ENCODE results near the gene MAP6D1.
A peak's percentile ranks its signal among the peaks of the same experiment; 100 is the strongest.

Gene MAP6D1

DNA sequence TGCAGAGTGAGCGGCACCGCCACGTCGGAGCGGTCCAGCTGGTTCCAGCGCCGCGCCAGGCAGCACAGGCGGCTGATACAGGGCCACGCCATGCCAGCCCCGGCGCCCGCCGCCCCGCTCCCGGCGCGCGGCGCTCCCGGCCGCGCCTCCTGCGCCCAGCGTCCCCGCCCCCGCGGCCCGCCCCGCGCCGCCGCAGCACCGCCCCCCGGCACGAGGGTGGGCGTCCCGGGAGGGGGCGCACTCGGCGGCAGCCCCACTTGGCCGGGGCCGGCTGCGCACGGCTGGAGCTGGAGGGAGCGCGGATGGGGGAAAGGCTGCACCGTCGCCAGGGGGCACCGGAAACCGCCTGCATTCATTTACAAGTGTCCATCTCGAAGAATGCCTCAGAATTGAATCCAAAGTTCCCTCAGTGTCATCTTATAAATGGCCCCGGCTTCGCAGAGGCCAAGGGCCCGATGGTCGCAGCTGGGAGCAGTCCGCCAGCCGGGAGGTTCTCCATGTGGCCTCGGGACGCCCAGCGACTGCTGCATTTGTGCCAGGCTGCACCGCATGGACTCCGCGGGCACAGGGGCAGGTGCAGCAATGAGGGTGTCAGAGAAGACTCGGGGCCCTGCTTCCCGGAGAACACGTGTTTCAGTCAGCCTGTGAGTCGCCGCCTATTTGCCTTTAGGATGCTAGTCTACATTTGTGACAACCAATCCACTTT is at the start of gene MAP6D1:
Gene MAP6D1 (minus strand): TSS at position 122 of the 706 bp plus-strand sequence. CDS start 30 bp downstream, at position 92.
- DNase-seq (ENCODE audit: low spot score), result peak; percentile 85

DNA sequence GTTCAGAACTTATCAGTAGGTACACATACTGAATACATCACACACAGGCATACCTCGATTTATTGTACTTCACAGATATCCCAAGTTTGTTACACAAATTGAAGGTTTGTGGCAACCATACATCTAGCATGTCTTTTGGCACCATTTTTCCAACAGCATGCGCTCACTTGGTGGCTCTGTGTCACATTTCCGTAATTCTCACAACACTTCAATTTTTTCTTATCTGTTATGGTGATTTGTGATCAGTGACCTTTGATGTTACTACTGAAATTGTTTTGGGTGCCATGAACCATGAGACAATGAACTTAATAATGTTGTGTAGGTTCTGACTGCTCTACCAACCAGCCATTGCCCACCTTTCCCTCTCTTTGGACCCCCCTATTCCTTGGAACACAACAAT is 48.5 kb upstream of the MAP6D1 start:
- DNase-seq (ENCODE audit: low spot score), result no peak

GRCh38 chr3:183871541-183871940 is 46.2 kb upstream of the MAP6D1 start:
- DNase-seq (ENCODE audit: low spot score), result no peak

GRCh38 chr3:183870563-183870962 is 45.2 kb upstream of the MAP6D1 start:
- DNase-seq (ENCODE audit: low spot score), result no peak

DNA sequence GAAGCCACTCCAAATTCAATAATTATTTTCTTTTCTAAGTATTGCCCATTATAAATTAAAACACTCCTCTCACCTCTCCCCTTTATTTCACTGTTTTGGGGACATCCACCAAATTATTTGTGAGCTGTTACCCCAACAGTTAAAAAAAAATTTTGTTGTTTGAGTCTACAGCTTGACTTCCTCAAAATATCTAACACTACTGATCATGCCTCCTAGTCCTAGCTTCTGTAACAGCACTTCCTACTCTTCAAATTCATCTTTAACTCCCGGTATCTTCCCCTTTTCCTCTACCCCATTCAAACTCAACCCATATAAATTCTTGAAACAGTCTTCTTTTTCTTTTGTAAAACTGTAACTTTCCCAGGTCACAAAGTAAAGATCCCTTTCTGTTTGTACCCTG is 43.4 kb upstream of the MAP6D1 start:
- DNase-seq (ENCODE audit: low spot score), result no peak

DNA sequence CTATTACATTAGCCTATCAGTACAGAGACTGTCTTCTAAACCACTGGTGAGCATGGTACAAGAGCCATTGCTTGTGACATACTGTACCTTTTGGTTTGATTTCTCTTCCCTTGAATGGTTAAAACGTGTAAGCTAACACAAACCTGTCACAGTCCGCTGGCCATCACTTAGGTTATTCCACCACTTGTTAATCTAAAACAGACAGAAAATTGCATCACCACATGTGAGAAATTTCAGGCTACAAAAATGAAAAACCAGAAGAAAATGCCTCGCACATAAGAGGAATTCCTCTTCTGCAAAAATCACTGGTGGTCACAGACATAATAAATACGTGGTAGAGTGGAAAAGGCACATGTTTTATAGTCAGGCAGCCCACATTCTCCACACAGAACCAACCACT is 37.2 kb upstream of the MAP6D1 start:
- no peak for DNase-seq (ENCODE audit: low spot score)

- no peak for DNase-seq (ENCODE audit: low spot score)
Observed at GRCh38 chr3:183857863-183858262, 32.5 kb upstream of the MAP6D1 start.

DNA sequence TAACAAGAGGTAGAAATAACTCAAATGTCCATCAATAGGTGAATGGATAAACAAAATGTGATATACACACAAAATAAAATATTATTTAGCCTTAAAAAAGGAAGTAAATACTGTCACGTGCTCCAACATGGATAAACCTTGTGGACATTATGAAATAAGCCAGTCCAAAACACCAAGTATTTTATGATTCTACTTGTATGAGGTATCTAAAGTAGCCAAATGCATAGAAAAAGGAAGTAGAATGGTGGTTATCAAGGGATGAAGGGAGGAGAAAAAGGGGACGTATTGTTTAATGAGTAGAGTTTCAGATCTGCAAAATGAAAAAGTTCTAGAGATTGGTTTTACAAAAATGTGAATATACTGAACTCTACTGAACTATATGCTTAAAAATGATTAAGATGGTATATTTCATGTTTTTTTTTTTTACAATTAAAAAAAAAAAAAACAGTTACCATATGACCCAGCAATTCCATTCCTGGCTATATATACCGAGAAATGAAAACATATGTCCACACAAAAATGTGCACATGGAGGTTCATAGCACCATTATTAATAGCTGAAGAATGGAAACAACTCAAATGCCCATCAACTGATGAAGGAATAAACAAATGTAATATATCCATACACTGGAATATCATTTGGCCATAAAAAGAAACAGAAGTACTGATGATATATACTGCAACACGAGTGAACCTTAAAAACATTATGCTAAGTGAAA is 29.1 kb upstream of the MAP6D1 start:
- DNase-seq (ENCODE audit: low spot score), result no peak

GRCh38 chr3:183845608-183846288 is 20.4 kb upstream of the MAP6D1 start:
- no peak for DNase-seq (ENCODE audit: low spot score)

GRCh38 chr3:183845090-183845489 is 19.7 kb upstream of the MAP6D1 start:
- no peak for DNase-seq (ENCODE audit: low spot score)

DNA sequence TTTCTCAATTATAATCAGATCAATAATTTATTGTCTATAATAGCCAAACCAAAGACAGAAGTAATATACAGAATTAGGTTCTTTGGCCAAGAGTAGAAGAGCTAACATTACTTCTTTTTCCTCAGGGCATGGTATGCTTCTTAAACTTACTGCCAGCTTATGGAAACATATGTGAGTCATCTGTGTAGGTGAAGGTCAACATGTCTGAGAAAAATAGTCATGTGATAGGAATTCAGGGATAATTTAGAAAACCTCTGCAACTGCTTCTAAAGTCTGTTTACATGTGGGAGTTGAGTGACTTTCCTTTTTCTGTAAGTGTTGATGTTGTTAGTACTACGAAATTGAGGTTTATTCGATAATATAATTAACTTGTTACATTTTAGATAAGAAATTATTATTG is 19.2 kb upstream of the MAP6D1 start:
- DNase-seq (ENCODE audit: low spot score), result no peak

DNA sequence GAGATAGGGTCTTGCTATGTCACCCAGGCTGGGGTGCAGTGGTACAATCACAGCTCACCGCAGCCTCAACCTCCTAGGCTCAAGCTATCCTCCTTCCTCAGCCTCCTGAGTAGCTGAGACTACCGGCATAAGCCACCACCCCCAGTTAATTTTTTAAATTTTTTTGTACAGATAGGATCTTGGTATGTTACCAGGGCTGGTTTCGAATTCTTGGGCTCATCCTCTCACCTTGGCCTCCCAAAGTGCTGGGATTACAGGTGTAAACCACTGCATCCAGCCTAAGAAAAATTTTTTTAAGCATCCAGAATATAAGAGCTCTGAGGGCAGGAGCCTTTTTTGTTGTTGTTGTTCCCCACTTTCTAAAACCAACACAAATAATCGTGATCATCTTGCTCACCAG is 14.4 kb upstream of the MAP6D1 start:
- no peak for DNase-seq (ENCODE audit: low spot score)

DNA sequence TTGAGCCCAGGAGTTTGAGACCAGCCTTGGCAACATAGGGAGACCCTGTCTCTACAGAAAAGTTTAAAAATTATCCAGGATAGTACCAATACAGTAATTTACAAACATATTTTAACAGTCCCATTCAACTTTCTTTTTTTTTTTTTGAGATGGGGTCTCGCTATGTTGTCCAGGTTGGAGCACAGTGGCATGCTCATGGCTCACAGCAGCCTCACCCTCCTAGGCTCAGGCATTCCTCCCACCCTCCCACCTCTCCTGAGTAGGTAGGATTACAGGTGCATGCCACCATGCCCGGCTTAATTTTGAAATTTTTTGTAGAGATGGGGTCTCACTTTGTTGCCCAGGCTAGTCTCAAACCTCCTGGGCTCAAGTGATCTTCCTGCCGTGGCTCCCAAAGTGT is 12.5 kb upstream of the MAP6D1 start:
- DNase-seq (ENCODE audit: low spot score), result no peak

DNA sequence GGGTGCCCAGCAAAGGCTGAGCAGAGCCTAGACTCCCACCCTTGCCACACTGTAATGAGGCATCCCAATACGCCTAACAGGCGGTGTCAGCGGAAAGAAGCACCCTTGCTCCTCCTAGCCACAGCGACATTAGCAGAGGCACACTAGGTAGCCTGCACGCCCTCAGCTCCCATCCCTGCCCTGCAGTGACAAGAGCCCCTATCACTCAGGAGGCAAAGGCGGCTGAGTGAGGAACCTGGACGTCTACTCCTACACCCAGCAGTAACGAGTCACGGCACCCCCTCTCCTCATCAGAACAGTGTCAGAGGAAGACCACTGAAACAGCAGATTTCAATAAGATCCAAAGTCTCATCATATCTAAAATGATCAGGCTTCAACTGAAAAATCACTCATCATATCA is 12.0 kb upstream of the MAP6D1 start:
- DNase-seq (ENCODE audit: low spot score), result no peak

- DNase-seq (ENCODE audit: low spot score), result no peak
Observed at GRCh38 chr3:183833516-183833915, 8.1 kb upstream of the MAP6D1 start.

DNA sequence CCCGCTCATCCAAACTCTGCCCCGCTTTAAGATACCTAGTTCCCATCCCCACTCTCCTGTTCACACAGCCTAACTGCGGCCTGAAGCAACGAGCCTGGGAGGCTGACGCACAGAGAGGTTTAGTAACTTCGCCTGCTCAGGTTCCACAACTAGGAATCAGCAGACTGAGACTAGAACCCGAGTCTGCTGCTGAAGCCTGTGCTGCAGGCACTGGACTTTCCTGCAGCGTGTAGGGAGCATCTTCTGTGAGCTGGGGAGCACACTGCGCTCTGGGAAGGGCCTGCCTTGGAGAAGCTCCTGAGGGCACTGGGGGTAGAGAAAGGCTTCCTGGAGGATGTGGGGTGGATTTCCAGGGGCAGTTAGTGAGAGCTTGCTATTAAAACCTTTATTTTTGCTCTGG is 4.8 kb upstream of the MAP6D1 start:
- no peak for DNase-seq (ENCODE audit: low spot score)

DNA sequence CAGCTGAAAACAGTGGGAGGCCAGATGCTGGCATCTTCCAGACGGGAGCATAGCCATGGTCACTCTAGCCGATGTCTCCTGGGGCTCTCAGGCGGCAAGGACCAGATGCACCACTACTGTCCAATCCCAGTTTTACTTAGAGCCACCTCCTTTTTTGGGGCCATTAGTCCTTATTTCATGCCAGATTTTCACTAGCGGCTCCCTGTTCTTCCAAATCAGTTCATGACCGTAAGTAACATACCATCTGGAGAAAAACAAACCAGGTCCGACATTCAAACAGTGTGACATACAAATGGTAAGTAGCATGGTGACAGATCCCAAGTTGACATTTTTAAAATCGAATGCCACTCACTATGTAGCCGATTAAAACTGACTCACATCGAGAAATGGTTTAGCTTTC is 4.1 kb upstream of the MAP6D1 start:
- no peak for DNase-seq (ENCODE audit: low spot score)

GRCh38 chr3:183828538-183828870 is 3.1 kb upstream of the MAP6D1 start:
- no peak for DNase-seq (ENCODE audit: low spot score)

DNA sequence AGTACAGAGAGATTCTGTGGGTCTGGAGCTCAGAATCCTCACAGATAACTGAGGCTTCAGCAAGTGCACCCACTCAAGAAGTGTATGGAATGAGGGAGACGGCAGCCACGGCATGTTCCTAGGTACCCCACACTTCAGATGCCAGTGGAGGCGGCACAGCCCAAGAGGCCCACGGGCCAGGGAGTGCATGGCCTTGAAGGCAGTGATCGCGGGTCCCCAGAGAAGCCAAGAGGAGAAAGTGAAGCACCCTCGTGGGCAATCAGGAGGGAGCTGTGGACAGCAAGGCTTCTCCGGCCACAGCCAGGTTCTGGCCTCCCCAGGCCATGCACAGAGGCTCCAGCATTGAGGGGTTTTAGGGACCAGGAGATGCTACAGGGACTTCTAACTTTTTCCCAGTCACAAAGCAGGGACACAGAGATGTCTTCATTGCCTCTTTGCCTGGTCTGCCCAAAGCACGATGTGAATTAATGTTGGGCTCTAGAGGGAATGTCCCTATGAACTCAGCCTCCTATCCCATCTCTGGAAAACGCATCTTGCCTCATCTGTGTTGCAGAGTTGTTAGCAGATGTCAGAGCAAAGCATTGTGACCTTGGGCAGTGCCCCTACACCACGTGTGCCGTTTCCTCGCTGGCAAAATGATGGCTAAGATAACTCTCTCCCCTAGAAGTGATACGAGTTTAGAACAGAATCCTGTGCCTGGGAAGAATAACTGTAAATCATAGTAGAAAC is 2.6 kb upstream of the MAP6D1 start:
- no peak for DNase-seq (ENCODE audit: low spot score)

DNA sequence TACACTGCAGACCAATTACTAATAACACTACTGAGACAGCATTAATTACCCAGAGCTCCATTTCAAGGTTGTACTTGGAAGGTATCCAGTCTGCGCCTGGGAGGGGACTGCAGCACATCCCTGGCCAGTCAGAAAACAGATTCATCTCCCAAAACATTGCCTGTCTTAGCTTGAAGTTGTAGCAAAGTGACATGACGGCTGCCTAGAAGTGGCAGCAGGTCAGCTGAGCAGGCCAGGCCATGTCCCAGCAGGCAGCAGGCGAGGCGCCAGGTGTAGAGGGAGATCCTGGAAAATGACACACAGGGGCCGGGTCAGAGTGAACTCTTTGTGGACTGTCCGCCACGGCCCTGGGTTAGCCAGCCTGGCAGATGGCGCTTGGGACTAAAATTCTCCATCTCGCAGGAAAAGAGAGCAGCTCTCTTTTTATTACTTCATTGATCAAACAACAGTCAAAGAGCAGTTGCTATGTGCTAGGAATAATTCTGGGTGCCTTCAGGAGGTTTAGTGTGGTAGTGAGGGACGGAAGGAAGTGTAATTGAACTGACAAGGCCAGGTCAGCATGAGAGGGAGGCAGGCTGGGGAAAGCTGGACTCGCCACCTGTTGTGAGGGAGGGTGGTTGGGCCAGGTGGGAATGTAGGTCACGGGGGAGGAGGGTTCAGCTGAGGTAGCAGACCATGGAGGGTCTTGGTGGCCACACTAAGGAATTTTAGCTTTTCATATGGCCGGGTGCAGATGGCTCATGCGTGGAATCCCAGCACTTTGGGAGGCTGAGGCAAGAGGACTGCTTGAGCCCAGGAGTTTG is 1.3 kb upstream of the MAP6D1 start:
- no peak for DNase-seq (ENCODE audit: low spot score)

GRCh38 chr3:183824761-183825455 is 469 bp downstream of the MAP6D1 start:
- peak; percentile 70 for DNase-seq (ENCODE audit: low spot score)
